Astrocyte of the hippocampus (primary cell): ENCODE measurements around the gene ZNF576.
"Not testable (repeated sequence)": the region's sequence is repeated elsewhere in the genome, so short reads cannot be mapped to it uniquely, and the experiment has no call there.

ENCODE experiments used
- DNase-seq: peaks from one replicate; pipeline ENCODE4 v3.0.0; 2011; ENCODE audit warnings: low read depth, low spot score

ZNF576 gene

DNA sequence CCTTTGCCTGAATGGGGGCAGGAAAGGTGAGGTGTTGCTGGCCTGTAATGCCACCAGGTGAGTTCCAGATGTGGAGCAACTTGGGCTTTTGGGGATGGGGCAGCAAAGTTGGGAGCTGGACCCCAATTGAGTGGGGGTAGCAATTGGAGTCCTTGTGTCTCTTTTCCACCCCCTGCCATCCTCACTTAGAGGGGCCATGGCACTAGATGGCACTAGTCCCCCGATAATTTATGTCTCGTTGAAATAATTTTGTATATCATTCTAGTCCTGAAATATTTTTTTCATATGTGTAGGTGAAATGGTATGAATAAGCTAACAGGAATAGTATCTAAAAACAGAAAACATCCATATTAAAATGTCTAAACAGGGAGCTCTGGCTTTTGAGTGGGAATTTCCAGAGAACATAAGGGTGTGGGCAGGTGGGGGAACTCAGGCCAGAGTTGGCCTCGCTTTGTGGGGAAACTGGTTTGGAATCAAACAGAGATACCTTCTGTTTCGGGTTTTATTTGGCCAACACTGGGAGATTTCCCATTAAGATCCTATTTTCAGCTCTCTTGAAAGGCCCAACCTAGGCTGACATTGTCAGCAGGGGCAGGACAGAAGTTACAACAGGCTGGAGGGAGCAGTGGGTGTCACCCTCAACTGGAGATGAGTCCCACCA, 3.4 kb downstream of the ZNF576 start:
- DNase-seq, result no peak

DNA sequence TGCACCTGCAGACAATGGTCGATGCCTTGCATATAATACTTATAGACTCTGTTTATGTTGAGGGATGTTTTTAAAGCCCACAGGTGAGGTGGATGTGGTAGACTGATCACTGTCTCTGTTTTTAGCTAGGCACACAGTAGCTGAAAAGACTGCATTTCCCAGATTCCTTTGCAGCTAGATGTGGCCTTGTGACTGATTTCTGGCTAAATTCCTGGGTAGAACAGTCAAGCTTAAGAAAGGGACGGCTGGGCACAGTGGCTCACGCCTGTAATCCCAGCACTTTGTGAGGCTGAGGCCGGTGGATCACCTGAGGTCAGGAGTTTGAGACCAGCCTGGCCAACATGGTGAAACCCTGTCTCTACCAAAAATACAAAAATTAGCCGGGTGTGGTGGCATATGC, 3.9 kb downstream of the ZNF576 start:
- not testable (repeated sequence) for DNase-seq

DNA sequence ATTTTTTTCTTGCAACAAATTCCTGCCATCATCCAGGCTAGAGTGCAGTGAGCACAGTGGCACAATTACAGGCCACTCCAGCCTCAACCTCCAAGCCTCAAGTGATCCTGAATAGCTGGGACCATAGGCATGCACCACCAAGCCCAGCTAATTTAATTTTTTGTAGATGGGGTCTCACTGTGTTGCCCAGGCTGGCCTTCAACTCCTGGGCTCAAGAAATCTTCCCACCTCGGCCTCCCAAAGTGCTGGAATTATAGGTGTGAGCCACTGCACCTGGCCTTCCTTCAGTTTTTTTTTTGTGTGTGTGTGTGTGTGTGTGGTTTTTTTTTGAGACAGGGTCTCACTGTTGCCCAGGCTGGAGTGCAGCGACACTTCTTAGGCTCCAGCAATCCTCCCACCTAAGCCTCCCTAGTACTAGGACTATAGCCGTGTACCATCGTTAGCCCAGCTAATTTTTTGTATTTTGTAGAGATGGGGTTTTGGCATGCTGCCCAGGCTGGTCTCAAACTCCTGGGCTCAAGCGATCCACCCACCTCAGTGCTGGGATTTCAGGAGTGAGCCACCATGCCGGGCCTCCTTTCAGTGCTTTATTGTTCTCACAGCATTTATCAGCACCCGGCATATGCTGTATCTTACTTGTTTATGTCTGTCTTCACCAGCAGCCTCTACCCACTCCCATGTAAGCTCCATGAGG, 9.6 kb downstream of the ZNF576 start:
- no peak for DNase-seq

DNA sequence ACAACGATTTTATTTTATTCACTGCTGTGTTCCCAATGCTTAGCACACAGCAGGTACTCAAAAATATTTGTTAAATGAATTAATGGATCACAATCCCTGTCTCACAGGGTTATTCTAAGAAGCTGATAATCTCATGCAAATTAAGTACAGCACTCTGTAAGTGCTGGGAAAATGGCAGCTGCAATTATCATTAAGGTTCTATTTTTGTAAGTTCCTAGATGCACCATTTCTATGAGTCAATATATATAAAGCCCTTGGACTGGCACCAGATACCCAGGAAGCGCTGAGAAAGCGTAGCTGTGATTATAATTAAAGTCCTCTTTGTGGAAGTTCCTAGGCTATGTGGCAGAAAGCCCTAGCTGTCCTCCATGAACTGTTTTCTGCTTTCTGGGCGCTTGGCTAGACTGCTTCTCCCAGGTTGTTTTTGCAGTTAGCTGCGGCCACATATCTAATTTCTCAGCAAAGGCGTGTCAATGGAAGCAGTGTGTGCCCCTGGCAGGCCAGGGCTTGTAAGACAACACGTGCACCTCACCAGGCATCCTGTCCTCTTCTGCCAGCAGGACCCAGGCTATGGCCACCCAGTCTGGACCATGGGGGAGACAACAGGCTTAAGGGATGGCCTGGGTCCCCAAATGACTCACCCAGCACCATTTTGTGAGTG, 10.3 kb downstream of the ZNF576 start:
- DNase-seq, result no peak

DNA sequence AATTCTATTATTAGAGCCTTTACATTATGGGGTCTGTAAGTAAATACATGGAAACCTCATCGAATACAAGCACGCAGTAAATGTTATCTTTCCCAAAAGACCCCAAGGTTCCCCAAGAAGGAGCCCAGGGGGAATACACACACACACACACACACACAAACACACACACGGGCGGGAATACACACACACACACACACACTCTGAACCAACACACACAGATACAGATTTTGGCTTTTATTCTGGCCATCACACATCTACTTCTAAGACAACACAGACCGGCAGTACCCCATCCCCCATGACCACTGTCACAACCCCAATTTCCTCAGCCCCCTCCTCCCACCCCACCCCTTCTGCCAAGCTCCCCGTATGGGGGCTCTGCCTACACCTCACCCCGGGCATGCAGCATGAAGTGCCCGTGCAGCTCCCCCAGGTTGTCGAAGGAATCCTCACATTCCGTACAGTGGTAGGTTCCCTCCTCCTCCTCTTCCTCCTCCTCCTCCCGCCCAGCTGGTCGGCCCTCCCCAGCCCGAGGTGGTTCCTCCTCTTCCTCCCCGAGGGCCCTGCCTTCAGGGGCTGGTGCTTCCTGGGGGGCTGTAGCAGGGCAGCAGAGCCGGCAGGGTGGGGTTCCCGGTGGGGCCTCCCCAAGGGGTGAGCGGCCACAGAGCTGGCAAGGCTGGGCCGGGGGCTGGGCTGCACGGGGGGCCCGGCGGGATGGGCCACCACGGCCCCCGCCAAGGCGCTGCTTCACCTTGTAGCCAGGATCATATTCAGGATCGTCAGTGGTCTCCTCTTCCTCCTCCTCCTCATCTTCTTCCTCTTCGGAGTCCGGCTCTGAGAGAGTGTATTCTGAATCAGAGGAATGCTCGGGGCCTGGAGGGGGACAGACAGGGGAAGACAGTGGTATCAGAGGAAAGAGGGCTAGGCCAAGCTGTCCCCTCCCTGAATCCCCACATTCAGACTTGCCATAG, 11.1 kb downstream of the ZNF576 start:
- no peak for DNase-seq

DNA sequence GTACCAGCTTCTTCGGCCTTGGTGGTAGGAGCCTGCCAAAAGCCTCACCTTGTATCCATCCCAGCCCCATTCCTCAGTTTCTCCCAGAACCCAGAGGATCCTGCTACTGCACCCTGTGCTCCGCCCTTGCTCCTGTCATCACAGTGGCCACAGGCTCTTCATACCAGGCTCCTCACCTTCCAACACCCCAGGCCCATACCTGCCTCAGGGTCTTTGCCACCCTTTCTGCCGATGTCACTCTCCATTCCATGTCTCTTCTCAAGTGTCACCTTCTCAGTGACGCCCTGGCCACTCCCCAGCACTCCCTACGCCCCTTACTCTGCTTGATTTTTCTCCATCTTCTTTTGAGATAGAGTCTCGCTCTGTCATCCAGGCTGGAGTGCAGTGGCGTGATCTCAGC, 13.5 kb downstream of the ZNF576 start:
- DNase-seq, result no peak

DNA sequence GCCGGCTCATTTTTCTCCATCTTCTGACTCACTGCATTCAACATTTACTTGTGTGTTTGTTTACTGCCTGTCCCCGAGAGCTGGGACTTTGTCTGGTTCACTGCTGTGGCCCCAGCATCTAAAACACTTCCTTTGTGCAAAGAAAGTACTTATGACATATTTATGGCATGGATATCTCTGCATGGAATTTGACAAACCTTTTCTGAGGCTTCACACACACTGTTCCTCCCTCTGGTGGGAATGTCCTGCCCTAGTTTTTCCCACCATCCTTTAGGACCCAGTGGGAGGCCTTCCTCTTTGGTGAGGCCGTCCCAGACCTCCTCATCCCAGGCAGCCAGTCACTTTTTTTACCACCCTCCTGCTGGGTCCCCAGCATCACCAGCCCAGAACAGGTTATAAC, 14.1 kb downstream of the ZNF576 start:
- DNase-seq, result peak; percentile 60

DNA sequence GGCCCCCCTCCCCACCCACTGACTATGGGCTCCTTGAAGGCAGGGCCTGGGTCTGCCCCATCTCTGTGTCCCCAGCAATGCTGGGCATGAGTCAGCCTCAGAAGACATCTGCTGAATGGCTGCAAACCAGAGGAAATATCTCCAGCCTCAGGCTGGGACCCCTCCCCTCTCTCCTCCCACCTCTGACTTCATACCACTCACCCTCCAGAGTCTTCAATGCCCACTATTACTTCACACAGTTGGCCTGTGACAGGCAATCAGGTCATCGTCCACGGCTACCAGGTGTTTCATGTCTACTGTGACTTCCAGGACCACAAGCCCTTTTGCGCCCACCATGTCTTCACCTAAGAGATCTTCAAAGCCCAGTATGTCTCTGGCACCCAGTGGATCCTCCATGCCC, 15.4 kb downstream of the ZNF576 start, which contains the start of gene SRRM5:
Gene SRRM5 (plus strand): TSS at position 301 of the 400 bp plus-strand sequence. CDS start 34 bp downstream, at position 335.
- DNase-seq, result no peak

DNA sequence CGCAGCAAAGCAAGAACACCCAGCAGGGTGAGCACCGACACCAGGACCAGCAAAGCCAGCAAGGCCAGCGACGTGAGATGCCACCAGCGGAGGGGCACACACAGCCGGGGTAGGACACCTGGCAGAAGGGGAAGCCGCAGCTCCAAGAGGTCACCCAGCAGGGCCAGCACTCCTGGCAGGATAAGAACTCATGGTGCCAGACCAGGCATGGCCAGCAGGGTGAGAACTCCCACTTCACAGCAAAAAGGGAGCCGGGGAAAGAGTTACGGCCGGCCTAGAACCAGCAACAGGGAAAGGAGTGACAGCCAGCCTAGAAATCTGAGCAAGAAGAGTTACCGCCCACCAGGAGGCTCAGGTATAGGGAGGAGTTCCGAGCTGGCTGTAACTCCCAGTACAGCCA, 16.0 kb downstream of the ZNF576 start:
- DNase-seq, result no peak

DNA sequence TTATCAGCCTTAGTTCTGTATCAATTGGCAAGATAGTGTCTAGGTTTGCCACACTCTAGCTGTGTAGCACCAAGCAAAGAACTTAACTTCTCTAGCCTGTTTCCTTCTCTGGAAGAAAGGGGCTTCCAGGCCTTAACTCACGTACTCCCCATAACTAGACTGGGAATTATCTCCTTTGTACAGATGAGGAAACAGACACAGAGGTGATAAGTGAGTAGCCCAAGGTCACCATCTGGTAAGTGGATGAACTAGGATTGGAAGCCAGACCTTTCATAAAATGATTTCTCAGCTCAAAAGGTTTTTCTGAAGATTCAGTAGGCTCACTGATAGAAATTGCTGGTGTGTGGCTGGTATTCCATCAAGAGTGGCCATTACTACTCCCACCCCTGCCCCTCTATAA, 19.9 kb downstream of the ZNF576 start:
- no peak for DNase-seq

DNA sequence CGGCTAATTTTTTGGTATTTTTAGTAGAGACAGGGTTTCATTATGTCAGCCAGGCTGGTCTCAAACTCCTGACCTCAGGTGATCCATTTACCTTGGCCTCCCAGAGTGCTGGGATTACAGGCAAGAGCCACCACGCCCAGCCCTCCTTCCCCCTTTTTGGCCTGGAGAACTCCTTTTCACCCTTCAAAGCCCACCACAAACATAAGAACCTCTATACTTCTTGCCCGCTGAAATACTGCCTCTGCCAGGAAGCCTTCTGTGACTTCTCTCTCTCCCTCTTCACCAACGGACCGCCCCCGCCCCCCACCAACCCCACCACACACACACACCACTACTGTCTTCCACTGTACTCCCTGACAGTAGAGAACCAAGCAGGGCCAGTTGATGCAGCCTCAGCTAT, 20.6 kb downstream of the ZNF576 start:
- no peak for DNase-seq

DNA sequence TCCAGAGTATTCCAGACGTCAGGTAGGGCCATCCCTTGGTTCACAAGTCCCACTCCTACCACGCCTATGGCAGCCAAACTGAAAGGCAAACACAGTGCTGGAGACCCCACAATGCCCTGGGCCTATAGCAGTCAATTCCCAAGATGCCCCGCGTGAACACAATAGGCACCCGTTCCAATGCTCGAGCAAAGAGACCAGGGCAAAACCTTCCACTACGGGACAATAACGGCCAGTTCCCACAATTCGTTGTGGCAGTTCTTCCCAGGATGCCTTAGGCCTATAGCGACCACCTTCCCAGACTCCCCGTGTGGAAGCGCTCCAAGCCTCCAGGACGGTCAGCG, 22.5 kb downstream of the ZNF576 start:
- DNase-seq, result no peak

DNA sequence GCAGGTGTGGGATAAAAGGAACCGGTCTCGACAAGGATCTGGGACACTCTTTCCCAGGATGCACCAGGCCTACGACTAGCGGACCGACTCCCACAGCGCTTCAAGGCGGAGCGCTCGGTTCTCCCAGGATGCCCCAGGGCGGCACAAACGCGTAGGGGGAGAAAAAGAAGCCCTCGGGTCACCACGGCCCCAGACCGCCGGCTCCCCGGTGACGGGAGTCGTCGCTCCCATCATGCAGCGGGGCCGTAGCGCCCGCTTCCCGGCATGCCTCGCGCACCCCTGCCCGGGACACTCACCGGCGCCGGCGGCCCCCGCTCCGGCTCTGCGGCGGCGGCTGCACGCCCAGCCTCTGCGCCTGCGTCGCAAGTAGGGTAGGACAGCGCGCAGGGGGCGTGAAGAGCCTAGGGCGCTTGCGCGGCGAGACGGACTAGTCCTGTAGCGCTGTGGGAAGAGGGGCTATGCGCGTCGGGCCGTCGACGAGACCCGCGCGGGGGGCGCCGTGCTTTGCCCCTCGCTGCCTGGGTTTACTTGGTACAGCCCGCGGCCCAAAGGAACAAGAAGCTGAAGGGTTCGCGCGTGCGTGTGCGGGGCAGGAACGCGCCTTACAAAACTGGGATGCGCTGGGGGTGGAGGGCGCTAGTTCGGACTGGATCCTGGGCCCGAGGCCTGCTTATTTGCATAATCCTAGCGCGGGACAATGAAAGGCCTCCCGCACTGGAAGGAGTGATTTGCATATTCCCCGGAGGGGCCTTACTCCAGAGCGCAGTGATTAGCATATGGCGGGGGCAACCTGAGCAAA, 23.1 kb downstream of the ZNF576 start, which contains the start of gene ZNF428:
Gene ZNF428 (minus strand): TSS at position 368 of the 799 bp plus-strand sequence. CDS start 5,325 bp downstream, outside the sequence.
- DNase-seq, result peak; percentile 96

DNA sequence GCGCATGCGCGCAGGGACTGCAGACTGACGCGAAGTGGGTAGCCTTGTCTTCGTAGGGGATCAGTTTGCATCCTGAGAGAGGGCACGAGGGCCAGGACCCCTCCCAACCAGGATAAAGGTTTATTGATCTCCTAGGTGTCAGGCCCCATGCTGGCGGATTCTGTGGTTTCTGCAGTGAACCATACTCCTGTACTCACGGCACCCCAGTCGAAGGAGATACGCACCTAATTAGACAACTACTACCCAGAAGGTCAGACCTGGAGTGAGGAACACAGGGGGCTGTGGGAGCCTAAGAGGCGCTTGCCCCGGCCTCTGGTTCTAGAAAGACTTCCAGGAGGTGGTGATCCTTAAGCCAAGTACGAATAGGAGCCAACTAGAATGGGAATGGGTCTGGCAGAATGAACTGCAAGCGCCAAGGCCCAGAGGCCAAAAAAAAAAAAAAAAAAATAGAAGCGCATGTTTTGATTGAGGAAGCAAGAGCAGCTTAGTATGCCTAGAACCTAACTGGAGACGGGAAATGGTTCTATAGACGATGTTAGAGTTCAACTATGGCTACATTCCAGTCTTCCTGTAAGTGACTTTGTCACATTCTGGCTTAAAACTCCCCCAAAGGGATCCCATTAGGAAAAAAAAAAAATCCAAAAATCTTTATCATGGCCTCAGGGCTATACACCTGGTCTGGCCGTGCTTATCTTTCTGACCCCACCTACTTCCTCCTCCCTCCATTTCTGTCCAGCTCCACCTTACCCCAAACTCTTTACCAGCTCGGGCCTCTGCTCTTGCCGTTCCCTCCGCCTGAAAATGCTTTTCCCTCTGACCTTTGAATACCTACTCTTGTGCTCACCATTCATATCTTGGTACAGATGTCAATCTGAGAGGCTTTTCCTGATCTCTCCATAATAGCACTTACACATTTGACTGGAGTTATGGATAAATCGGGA, 23.9 kb downstream of the ZNF576 start:
- no peak for DNase-seq

DNA sequence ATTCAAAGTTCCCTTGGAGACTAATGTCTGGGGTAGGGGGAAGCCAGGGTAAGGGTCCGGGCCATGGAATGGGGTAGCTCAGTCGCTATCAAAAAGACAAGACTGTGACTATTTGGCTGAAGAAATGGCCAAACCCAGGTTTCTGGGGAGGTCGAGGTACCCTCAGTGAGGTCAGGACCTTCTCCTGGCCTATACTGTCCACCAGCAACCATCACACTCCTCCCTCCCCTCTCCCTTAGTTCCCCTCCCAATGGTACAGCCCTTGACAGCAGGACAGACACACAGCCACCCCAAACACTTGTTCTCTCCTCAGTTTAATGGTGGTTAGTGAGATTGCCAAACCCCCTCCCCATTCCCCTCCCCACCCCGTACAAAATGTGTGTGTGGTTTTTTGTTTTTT, 25.7 kb downstream of the ZNF576 start:
- DNase-seq, result no peak

DNA sequence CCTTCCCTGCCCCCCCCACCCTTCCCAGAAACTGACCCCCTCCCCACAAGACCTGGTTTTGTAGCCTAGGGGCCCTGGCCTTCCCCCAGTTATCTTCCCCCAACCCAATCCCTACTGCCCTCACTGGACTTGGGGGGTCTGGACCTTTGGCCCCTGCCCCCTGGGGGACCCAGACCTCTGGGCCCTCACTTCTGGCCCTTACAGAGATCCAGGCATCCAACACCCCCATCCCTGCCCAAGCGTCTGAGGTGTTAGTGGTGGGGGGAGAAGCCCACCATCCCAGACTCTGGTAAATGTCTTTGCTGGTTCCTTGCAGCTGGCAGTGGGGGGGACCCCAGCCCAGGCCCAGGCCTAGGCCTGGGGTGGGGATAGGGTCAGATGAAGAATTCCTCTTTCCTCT, 26.6 kb downstream of the ZNF576 start:
- no peak for DNase-seq

DNA sequence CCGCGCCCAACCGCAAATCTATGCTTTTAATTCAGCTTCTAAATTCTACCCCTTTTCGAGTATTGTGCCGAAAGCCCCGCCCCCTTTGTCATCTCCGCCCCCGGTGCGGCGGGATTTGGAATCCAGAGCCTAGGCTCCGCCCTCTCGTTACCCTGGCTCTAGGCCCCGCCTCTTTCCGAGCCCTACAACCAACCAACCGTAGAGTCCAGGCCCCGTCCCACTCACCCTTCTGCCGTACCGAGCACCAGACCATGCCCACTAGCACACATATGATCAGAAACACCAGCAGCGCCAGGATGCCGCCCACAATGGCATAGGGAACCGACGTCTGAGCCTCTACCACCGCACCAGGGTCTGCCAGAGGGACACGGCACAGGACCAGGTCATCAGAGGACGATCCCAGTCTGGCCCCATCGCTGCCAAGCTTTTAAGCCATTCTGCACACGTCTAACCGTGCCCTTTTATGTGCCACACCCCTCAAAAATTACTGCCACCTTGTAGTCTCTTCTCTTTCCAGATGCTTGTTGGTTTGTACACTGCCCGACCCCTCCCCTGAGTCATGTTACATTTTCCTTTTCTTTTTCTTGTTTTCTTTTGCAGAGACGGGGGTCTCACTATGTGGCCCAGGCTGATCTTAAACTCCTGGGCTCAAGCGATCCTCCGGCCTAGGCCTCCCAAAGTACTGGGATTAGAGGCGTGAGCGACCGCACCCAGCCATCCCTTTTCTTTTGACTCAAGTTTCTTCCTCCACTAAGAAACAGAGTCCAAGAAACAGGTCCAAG, 27.7 kb downstream of the ZNF576 start:
- DNase-seq, result no peak

DNA sequence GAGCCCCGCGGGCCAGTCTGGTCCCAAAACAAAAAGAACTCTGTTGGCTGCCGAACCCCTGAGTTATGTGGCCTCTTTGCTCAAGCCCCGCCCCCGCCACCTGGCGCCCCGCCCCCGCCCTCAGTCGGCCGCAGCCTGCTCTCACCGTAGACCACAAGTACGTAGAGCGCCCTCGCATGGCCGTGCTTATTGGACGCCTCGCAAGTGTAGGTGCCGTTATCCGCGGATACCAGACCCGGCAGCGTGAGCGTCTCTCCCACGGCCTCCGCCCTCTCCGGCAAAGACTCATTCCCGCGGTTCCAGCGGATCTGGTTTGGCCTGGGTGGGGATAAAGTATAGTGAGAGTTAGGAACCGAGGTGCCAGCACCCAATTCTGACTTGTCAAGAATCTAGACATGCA, 28.5 kb downstream of the ZNF576 start:
- DNase-seq, result no peak
